ENCODE data around the gene PTGIS. TPM values are rescaled to one million over a fixed set of nuclear protein-coding genes. Genes with fewer than 3 reads are reported as not detected.

Gene PTGIS
- total and polyA plus RNA-seq, 5 experiments from 2014 or later, result not detected

DNA sequence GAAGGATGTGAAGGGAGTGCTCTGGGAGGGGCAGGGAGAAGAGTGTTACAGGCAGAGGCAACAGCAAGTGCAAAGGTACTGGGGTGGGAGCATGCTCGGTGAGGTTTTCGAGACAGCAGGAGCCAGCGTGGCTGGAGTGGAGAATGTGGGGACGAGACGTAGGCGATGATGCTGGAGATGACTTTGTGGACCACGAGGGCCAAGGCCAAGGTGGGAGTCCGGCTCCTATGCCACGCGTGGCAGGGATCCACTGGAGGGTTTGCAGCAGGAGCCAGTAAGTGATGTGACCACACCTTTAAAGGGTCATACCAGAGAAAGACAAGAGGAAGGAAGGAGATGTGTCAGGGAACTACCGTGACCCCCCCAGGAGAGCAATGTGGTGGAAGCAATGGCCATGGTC is 7.3 kb downstream of the PTGIS start:
- no peaks in the 10 kb centered on the region for H3K4me1 Mint-ChIP-seq
- H3K27ac Mint-ChIP-seq, result peak overlapping the region in 1 of 10 donors; percentile 13
- POLR2A ChIA-PET, result no interaction called here
- peaks cover 0 to 8% (median 0%) of the 10 kb centered on the region in 3 donors for H3K36me3 Mint-ChIP-seq
- H3K27me3 Mint-ChIP-seq, result peaks cover 26 to 69% (median 38%) of the 10 kb centered on the region in 5 donors
- no peak for DNase-seq
- H3K4me3 Mint-ChIP-seq, result no peak overlapping the region
- H3K9me3 Mint-ChIP-seq, result peaks cover 0 to 10% (median 2%) of the 10 kb centered on the region in 9 donors
- ATAC-seq, result no peak

DNA sequence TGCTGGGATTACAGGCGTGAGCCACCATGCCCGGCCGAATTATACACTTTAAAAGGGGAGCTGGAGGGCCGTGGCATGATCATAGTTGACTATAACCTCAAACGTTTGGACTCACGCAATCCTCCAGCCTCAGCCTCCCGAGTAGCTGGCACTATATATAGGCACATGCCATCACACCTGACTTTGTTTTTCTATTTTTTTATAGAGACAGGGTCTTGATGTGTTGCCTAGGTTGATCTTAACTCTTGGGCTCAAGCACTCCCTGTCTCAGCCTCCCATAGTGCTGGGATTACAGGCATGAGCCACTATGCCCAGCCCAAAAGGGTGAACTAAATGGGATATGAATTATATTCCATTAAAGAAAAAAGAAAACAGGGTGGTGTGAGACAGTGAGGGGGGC is 7.8 kb downstream of the PTGIS start:
- Mint-ChIP-seq H3K27me3 (peaks cover 26 to 68% (median 35%) of the 10 kb centered on the region in 5 donors), H3K4me1 (no peaks in the 10 kb centered on the region), H3K27ac (peak overlapping the region in 2 of 10 donors; percentile 13 to 59)

DNA sequence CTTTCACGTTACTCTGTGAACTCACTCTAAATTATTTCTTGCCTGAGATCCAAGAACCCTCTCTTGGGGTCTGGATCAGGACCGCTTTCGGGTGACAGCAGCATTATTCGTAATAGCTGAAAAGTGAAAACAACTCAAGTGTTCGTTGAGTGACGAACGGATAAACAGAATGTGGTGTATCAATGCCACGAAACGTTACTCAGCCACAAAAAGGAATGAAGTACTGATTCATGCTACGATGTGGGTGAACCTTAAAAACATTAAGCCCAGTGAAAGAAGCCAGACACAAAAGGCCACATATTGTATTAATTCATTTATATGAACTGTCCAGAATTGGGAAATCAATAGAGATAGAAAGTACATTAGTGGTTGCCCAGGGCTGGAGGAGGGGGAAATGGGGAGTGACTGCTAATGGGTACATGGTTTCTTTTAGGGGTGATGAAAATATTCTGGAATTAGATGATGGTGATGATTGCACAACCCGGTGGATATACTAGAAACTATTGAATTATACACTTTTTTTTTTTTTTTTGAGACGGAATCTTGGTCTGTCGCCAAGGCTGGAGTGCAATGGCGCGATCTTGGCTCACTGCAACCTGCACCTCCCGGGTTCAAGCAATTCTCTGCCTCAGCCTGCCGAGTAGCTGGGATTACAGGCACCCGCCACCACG is 8.4 kb downstream of the PTGIS start:
- H3K36me3 Mint-ChIP-seq, result peaks cover 0 to 9% (median 0%) of the 10 kb centered on the region in 3 donors
- H3K4me3 Mint-ChIP-seq, result no peak overlapping the region
- DNase-seq, result no peak

More for the DNA sequence above, 7.8 kb downstream of the PTGIS start:
- Mint-ChIP-seq H3K36me3 (peaks cover 0 to 9% (median 0%) of the 10 kb centered on the region in 3 donors), H3K9me3 (peaks cover 0 to 13% (median 2%) of the 10 kb centered on the region in 9 donors), H3K4me3 (no peak overlapping the region)
- ATAC-seq (no peak), DNase-seq (no peak)
- POLR2A ChIA-PET, result no interaction called here

DNA sequence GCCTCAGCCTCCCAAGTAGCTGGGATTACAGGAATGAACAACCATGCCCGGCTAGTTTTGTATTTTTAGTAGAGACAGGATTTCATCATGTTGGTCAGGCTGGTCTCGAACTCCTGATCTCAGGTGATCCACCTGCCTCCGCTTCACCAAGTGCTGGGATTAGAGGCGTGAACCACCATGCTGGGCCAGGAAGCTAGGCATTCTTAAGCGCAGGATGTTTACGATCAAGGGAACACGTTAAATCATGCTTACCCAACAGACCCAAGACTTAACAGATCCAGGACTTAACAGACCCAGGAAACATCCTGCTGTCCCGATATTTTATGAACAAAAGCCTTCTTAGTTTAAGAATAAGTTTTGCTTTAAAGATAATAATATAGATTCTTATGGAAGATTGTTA is 9.1 kb downstream of the PTGIS start:
- Mint-ChIP-seq H3K4me3 (no peak overlapping the region), H3K36me3 (peaks cover 0 to 9% (median 0%) of the 10 kb centered on the region in 3 donors), H3K27me3 (peaks cover 23 to 73% (median 33%) of the 10 kb centered on the region in 5 donors), H3K4me1 (no peaks in the 10 kb centered on the region), H3K9me3 (peaks cover 0 to 13% (median 2%) of the 10 kb centered on the region in 9 donors), H3K27ac (no peak overlapping the region)
- POLR2A ChIA-PET, result no interaction called here
- no peak for ATAC-seq
- no peak for DNase-seq

More for the DNA sequence above, 8.4 kb downstream of the PTGIS start:
- Mint-ChIP-seq H3K4me1 (no peaks in the 10 kb centered on the region), H3K9me3 (peaks cover 0 to 13% (median 2%) of the 10 kb centered on the region in 9 donors), H3K27ac (no peak overlapping the region), H3K27me3 (peaks cover 24 to 70% (median 33%) of the 10 kb centered on the region in 5 donors)
- POLR2A ChIA-PET, result no interaction called here
- ATAC-seq, result no peak

DNA sequence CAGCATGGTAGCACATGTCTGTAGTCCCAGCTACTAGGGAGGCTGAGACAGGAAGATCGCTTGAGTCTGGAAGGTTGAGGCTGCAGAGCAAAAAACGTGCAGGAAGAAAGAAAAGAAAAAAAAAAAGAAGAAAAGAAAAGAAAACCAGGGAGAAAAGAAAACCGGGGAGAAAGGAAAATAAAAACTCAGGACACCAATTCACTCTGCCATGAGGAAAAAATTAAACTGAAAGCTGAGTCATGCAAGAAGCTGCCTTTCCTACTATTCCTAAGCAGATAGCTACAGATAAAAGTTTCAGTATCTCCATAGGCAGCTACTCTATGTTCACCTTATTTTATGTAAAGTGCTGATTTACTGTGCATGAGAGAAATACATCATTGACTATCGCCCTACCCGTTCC is 10.5 kb downstream of the PTGIS start:
- Mint-ChIP-seq H3K27ac (no peak overlapping the region), H3K36me3 (peaks cover 0 to 9% (median 0%) of the 10 kb centered on the region in 3 donors), H3K27me3 (peaks cover 21 to 59% (median 27%) of the 10 kb centered on the region in 5 donors), H3K4me3 (no peak overlapping the region), H3K9me3 (peaks cover 0 to 13% (median 2%) of the 10 kb centered on the region in 9 donors), H3K4me1 (peaks cover 0 to under 1% (median 0%) of the 10 kb centered on the region in 4 donors)
- POLR2A ChIA-PET, result no interaction called here
- DNase-seq, result no peak
- no peak for ATAC-seq

DNA sequence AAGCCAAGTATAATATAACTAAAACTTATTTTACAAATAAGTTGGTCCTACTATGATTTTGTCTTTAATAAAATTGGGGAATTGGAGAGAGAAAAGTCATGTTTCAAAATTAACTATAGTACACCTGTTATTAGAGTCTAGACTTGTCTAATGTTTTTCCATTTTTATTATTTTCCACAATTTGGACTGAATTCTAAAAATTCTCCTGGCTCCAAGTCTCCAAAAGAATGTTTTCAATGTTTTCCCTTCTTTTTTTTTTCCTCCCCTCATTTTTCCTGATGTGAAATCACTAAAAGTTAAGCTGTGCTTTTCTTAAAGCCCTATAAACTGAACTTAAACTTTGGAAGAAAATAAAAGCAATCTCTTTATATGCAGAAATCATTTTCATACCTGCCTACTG is 11.3 kb downstream of the PTGIS start:
- Mint-ChIP-seq H3K36me3 (peaks cover 0 to 9% (median 0%) of the 10 kb centered on the region in 3 donors), H3K9me3 (peaks cover 0 to 13% (median 2%) of the 10 kb centered on the region in 9 donors), H3K27me3 (peaks cover 21 to 51% (median 25%) of the 10 kb centered on the region in 5 donors), H3K27ac (no peak overlapping the region), H3K4me1 (peaks cover 0 to 3% (median 0%) of the 10 kb centered on the region in 4 donors), H3K4me3 (no peak overlapping the region)
- no peak for ATAC-seq
- POLR2A ChIA-PET, result no interaction called here
- no peak for DNase-seq

DNA sequence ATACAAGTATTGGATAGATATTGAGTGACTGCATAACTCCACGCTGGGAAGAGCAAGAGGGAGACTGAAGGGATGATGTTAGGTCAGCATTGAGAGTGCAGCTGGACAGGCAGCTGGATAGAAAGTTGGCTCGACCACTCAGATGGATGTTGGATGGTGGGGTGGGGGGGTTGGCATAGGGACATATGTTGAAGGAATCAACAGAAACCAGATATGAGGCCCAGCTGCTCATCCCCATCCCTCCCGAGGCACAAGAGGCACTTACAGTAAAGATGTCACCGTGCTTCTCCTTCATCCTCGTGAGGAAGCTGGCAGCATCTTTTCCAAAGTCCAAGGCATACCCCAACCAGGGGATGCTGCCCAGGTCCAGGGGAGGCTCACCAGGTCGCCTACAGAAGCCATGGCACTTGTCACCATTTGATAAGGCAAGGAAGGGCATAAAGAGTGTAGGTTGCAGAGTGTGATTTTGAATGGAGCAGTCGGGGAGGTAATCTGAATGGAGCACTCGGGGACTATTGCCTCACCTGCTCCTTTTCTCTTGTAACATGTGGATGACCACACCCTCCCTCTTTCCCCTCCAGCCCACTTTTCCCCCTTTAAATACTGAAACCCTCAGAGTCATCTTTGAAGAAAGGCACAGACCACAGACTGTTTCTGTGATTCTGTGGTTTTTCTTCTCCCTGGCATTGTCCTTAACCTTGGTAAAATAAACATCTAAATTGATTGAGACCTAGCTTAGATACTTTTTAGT is 18.0 kb downstream of the PTGIS start:
- H3K4me3 Mint-ChIP-seq, result no peak overlapping the region
- peaks cover 0 to 16% (median 6%) of the 10 kb centered on the region in 9 donors for H3K9me3 Mint-ChIP-seq
- POLR2A ChIA-PET, result no interaction called here
- H3K36me3 Mint-ChIP-seq, result peaks cover 0 to 7% (median 0%) of the 10 kb centered on the region in 3 donors
- peaks cover 0 to 3% (median 0%) of the 10 kb centered on the region in 4 donors for H3K4me1 Mint-ChIP-seq
- ATAC-seq (no peak), DNase-seq (no peak)
- H3K27ac Mint-ChIP-seq, result no peak overlapping the region
- peaks cover 0 to 18% (median 7%) of the 10 kb centered on the region in 5 donors for H3K27me3 Mint-ChIP-seq

DNA sequence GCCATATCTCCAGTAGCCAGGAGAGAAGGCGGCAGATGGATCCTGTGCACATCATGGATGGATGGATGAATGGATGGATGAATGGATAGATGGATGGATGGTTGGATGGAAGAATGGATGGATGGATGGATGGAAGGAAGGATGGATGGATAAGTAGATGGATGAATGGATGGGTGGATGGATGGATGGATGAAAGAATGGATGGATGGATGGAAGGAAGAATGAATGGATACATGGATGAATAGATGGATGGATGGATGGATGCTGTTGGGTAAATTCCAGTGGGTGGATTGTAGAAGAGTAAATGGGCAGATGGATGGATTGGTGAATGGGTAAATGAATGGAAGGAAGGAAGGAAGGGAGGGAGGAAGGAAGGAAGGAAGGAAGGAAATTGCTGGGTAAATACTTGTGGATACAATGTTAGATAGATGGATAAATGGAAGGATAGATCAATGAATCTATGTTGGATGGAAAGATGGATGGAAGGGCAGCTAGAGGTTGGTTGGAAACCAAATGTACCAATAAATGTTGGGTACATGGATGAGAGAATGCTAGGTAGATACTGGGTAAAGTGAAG is 19.5 kb downstream of the PTGIS start:
- POLR2A ChIA-PET, result no interaction called here
- ATAC-seq (no peak), DNase-seq (no peak)
- Mint-ChIP-seq H3K4me1 (peaks cover 0 to 3% (median 0%) of the 10 kb centered on the region in 4 donors), H3K27ac (no peak overlapping the region), H3K27me3 (peaks cover 0 to 18% (median 1%) of the 10 kb centered on the region in 5 donors), H3K4me3 (no peak overlapping the region), H3K9me3 (peaks cover 0 to 21% (median 7%) of the 10 kb centered on the region in 9 donors), H3K36me3 (peaks cover 0 to 8% (median 5%) of the 10 kb centered on the region in 3 donors)

DNA sequence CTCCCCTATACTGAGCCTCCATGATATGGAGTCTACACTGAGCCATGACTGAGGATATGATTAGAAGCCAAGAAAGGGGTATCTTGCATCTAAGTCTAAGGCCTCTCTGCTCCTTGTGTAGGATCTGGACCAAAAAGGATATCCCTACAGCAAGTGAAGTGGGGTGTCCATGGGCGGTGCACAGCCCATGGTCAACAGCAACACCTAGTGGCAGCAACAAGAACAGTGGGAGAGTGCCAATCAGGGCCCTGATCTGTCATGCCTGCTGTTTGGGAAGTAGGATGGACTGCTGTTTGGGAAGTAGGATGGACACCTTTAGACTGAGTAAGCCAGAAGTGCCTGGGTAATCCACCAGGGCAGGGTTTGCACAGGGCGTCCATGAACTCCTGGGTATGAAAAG is 22.4 kb downstream of the PTGIS start:
- H3K4me3 Mint-ChIP-seq, result no peak overlapping the region
- peaks cover 0 to 2% (median 0%) of the 10 kb centered on the region in 4 donors for H3K4me1 Mint-ChIP-seq
- peaks cover 0 to 18% (median 0%) of the 10 kb centered on the region in 5 donors for H3K27me3 Mint-ChIP-seq
- POLR2A ChIA-PET, result interaction anchor here (0.6 kb wide), 1 partner anchor 1363 kb away, joined by 3 read pairs; no protein-coding TSS in a partner anchor
- no peak for ATAC-seq
- peaks cover 0 to 21% (median 7%) of the 10 kb centered on the region in 9 donors for H3K9me3 Mint-ChIP-seq
- no peak overlapping the region for H3K27ac Mint-ChIP-seq
- no peak for DNase-seq
- H3K36me3 Mint-ChIP-seq, result peaks cover 0 to 8% (median 5%) of the 10 kb centered on the region in 3 donors

DNA sequence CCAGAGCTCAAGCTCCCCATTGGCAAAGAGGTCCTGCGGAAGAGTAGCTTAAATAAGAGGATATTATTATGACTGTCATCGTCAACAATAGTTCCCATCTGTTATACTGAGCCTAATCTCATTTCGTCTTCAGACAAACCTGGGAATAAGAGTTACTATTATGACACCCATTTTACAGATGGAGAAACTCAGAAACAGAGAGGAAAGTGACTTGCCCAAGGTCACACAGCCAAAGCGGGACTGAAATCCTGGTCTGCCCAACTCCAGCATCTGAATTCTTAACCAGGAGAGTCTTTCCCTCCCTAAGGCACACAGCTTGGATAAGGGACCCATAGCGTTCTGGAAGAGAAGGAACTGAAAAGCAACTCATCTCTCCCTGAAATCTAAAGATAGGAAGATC is 23.4 kb downstream of the PTGIS start:
- POLR2A ChIA-PET, result no interaction called here
- Mint-ChIP-seq H3K36me3 (peaks cover 0 to 8% (median 5%) of the 10 kb centered on the region in 3 donors), H3K4me3 (no peak overlapping the region), H3K27ac (no peak overlapping the region), H3K27me3 (peaks cover 0 to 23% (median 6%) of the 10 kb centered on the region in 5 donors), H3K9me3 (peaks cover 0 to 21% (median 7%) of the 10 kb centered on the region in 9 donors), H3K4me1 (peaks cover 0 to 4% (median 0%) of the 10 kb centered on the region in 4 donors)
- DNase-seq (no peak), ATAC-seq (no peak)

DNA sequence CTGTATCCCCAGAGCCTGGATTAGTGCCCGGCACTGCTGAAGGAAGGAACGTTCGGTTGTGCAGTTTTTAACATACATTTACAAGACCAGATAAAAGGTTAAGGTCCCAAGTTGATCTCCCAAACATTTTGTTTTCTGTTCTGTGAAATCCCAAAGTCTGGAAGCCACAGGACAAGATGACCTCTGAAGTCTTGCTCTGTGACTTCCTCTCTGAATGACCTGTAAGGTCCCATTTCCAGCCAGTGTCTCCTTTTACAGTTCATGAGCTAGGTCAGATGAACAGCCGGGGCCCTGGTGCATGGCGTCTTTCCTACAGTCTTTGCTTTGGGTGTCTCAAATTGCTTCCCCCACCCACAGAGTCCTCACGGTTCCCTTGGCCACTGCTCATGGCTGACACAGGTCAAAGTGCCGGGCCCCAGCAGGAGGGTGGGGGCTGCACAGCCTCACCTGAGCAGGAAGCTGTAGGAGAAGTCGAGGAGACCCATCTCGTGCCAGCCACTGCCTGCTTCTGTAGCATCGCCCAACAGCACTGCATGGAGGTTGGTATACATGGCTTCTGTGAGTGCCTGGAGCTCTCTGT is 24.0 kb downstream of the PTGIS start:
- no peak for DNase-seq
- Mint-ChIP-seq H3K27ac (no peak overlapping the region), H3K9me3 (peaks cover 0 to 21% (median 7%) of the 10 kb centered on the region in 9 donors), H3K27me3 (peaks cover 0 to 23% (median 8%) of the 10 kb centered on the region in 5 donors), H3K4me3 (no peak overlapping the region), H3K36me3 (peaks cover 0 to 8% (median 5%) of the 10 kb centered on the region in 3 donors), H3K4me1 (peaks cover 0 to 4% (median 0%) of the 10 kb centered on the region in 4 donors)
- ATAC-seq, result no peak
- POLR2A ChIA-PET, result no interaction called here

DNA sequence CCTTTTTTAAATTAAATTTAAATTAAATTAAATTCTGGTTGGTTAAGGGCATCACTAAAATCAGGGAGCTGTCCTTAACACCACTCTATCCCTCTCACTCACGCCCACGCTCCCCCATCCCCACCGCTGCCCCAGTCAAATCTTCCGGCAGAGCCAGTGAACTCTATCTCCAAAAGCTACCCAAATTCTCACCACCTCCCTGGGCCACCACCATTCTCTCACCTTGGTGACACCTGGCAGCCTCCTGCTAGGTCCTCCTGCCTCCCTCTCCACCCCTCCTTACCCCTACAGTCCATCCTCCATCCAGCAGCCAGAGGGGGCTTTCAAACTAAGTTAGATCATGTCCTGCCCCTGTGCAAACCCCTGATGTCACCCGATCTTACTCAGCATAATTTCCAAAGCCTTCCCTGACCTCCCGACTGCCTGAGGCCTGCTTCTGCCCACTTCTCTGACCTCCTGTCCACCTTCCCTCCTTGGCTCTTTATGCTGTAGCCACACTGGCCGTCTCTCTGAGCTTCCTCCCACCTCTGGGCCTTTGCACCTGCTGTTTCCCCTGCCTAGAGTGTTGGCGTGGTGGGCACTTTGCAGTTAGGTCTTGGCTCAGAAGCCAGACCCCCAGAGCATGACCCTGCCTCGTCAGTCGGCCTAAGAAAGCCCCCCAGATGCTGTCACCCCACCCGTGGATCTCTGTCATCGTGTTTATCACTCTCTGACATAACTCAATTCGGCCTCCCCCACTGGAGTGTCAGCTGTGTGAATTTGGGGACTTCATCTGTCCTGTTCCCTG is 24.7 kb downstream of the PTGIS start:
- Mint-ChIP-seq H3K4me1 (peaks cover 0 to 4% (median 0%) of the 10 kb centered on the region in 4 donors), H3K27me3 (peaks cover 0 to 23% (median 8%) of the 10 kb centered on the region in 5 donors), H3K9me3 (peaks cover 0 to 21% (median 7%) of the 10 kb centered on the region in 9 donors), H3K27ac (peak overlapping the region in 1 of 10 donors; percentile 49), H3K36me3 (peaks cover 0 to 8% (median 5%) of the 10 kb centered on the region in 3 donors), H3K4me3 (no peak overlapping the region)
- DNase-seq (no peak), ATAC-seq (no peak)
- POLR2A ChIA-PET, result no interaction called here
